GM21390 (cell line): ENCODE measurements around the gene TEX19.

Experiments used
- ATAC-seq: cut with Tn5 transposase; IDR thresholded peaks from one replicate; pipeline ENCODE4 v1.9.1; 2021; ENCODE audit not compliant: unreplicated experiment

Gene TEX19

DNA sequence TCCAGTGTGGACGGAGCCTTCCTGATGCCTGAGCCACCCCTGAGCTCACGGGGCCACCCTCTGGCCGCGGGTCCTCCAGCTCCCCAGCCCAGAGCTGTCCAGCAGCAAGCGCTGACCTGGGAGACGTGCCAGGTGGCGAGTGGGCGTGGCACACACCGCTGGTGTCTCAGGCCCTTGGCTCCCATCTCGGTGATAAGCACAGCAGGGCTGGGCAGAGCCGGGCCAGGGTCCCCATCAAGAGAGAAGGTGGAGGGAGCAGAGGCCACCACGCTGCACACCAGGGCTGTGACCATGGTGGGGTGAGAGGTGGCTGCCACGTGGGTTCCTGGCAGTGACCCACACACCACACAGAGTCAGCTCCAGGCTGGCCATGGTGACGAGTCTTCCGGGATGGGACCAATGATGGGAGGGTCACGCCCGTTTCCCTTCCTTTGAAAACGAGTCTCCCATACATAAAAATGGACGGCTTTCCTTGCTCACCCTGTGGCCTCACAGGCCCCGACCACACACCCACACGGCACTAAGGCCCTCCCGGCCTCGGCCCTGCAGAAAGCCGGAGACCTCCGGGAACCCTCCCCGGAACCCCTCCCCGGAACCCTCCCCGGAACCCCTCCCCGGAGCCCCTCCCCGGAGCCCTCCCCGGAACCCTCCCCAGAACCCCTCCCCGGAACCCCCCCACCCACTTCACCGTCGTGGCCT is 29.3 kb downstream of the TEX19 start:
- no peak for ATAC-seq

DNA sequence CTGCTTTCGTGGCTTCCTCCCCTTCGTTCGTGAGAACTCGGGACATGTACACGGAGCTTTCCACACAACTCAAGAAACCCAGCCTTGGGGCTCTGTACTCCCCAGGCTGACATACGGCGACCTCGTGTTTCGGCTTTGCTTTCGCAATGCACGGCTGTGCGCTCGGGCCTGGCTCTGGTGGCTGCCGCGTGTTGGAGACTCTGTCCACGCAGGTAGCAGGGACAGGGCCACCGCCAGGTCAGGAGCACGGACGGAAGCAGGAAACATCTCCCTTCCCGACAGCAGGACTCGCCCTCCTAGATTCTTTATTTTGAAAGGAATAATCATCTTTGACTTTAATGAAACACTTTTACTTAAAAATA is 29.9 kb downstream of the TEX19 start:
- ATAC-seq = no peak

GRCh38 chr17:82389379-82389778 is 30.3 kb downstream of the TEX19 start:
- no peak for ATAC-seq

- no peak for ATAC-seq
These were observed 31.2 kb downstream of the TEX19 start for GRCh38 chr17:82390015-82390859.

DNA sequence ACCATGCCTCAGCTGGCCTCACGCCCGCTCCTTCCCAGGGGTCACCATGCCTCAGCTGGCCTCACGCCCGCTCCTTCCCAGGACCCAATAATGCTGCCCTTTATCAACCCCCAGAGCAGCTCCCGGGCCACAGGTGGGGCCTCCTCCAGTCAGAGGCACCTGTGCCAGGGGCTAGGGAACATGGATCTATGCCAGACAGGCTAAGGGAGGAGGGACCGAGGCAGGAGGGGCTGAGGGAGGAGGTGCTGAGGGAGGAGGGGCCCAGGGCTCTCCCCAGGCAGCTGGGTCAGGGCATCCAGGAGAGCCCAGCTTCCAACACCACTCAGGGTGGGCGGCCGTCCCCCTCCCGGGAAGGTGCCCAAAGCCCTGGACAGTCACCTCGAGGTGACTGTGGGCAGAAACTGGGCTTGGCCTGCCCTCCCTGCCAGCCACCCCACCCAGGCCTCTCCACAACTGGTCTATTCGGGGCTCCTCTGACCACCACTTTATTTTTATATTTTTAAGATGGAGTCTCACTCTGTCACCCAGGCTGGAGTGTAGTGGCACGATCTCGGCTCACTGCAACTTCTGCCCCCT is 31.9 kb downstream of the TEX19 start:
- ATAC-seq = no peak

DNA sequence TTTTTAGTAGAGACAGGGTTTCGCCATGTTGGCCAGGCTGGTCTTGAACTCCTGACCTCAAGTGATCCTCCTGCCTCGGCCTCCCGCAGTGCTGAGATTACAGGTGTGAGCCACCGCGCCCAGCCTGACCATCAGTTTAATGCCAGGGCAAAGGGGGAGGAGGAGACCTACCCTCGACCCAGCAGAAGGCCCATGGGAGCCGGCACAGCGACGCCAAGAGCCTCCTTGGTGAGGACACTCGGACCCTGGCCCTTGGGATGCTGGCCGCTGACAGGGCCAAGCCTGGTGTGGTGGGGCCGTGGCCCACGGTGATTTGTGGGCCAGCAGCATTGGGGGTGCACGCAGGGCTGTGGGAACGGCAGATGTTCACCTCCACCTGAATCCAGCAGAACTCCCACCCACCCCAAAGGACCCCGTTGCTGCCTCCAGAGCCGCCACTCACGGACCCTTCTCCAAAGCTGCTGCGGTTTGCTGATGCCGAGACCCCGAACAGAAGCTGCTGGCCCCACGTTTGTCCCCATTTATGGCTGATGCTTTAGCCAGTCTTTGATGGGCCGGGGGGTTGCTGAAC is 32.5 kb downstream of the TEX19 start:
- no peak for ATAC-seq

DNA sequence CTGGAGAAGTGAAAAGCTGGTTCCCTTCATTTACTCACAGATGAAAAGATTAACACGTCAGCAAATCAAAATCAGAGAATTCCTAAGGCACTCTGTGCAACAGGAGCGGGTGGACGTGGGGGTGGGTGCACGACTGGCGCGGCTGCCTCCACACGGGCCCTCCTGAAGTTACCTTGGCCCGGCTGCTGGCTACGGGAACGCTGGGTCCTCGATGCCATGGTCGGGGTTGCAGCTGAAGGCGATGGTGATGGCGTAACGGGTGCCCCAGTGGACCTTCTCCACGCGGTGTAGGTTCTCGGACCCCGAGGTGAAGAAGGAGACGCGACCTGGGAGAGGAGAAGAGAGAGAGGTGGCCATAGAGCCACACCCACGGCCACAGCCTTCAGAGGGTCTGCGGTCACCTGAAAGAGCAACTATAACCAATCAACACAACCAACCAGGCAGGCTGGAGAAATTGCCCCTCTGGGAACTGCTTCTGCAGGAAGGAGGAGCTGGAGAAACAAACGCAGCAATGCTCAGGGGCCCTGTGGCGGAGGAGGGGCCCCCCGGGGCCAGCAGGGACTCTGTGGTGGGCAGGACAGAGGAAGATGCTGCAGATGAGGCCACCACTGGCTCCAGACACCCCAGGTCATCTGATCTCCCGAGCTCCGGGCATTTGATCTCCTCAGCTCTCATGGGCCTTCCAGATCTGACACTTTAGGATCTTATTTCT is 33.3 kb downstream of the TEX19 start:
- ATAC-seq = no peak

DNA sequence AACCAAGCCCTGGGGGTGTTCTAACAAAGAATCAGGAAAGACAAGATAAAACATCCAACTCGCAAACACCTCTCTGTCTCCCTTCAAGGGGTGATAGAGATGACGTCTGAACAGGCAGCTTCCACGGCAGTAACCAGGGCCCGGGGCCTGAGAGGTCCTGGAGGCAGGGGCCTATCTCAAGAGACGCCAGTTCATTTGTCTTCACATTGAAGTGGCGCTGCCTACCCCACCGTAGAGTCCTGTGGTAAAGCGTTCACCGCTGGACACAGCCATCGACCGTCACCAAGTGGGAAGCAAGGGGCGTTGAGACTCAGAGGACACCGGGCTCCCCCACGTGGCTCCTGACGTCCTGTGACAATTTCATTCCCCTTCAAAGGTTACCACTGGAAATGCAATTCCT is 33.9 kb downstream of the TEX19 start:
- no peak for ATAC-seq

DNA sequence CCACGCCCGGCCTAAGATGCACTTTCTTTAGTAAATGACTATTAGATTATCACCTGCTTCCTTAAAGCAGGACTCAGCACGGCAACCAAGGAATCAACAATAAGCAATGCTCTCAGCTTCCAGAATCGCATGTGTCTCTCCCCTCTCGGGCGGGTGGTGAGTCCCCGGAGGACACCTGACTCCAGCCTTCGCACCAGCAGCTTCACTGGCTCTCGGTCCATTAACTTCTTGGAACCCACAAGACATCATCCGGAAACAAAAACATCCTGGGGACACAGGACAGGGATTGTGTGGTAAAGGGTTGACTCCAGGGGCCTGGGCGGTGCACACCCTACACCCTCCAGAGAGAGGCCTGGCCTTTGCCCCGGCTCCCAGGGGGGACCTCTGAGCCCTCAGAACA is 35.2 kb downstream of the TEX19 start:
- no peak for ATAC-seq

DNA sequence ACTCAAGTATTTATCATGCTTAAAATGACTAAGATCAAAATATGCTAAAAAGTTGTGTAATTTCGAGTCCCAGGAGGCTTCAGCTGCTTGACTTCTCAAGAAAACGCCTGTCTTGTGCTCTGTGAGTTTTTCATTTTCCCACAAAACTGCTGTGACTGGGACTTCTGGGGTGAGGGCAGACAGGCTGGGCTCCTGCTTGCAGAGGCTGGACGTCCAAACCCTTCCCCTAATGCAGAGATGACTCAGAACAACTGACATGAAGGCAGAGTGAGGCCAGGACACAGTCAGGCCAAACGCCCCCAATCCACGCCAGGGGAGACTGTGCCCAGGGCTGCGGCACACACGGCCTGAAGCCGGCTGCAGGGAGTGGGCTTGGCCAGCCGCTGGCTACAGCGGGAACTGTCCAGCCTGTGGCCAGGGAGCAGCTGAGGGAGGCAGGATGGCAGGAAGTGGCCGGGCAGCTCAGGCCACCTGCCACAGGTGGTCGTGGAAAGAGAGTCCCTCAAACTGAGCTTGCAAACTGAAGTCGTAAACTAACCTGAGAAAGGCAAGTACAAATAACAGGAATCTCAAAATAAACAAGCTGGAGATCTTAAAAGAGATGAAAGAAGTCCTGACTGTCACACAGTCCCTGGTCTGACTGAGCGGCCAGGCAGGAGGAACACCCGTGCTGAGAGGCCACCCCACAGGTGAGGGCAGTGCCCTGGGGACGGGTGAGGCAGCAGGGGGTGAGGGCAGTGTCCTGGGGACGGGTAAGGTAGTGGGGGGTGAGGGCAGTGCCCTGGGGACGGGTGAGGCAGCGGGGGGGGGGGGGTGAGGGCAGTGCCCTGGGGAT is 37.8 kb downstream of the TEX19 start:
- no peak for ATAC-seq

- ATAC-seq = no peak
These were observed 38.6 kb downstream of the TEX19 start for GRCh38 chr17:82397449-82398335.

DNA sequence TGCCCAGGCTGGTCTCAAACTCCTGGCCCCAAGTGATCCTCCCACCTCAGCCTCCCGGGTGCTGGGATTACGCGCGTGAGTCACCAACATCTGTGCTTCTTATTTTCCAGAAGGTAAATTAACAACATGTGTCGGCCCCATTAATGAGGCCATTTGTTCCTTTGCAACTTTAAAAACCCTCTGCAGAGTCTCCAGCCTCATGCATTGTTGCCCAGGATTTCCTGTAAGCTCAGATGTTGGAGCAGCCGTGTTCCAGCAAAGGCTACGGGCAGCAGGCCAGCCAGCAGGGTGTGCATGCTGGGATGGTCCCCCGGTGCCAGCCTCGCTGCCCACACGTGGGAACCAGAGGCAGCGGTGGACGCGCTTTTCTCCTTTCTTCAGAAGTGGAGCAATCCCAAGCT is 40.0 kb downstream of the TEX19 start:
- ATAC-seq = no peak

DNA sequence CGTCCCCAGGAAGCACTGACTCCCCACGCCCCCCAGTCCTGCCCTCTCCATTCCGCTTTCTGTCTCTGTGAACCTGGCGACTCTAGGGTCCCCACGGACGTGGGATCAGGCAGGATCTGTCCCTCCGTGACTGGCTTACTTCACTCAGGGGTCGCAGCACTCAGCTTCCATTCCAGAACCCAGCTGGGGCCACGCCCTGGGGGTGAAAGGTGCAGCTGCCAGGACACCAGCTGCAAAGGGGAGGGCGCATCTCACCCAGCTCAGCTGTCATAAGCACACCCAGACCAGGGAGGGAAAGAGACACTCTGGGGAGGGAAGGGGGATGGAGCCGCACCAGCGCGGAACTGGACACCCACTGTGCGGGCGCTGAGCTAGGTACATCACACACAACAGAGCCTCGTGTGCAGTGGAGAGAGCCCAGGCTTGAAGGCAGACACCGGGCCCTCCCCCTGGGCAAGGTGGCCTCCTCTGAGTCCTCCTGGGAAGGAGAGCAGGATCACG is 40.6 kb downstream of the TEX19 start:
- ATAC-seq = no peak

- ATAC-seq = no peak
These were observed 41.2 kb downstream of the TEX19 start for GRCh38 chr17:82400206-82400605.

- ATAC-seq = peak; percentile 46
These were observed 41.8 kb downstream of the TEX19 start for GRCh38 chr17:82400830-82401229.

GRCh38 chr17:82402865-82403264 is 43.8 kb downstream of the TEX19 start:
- peak; percentile 65 for ATAC-seq

- no peak for ATAC-seq
These were observed 44.9 kb downstream of the TEX19 start for GRCh38 chr17:82403662-82404660.

DNA sequence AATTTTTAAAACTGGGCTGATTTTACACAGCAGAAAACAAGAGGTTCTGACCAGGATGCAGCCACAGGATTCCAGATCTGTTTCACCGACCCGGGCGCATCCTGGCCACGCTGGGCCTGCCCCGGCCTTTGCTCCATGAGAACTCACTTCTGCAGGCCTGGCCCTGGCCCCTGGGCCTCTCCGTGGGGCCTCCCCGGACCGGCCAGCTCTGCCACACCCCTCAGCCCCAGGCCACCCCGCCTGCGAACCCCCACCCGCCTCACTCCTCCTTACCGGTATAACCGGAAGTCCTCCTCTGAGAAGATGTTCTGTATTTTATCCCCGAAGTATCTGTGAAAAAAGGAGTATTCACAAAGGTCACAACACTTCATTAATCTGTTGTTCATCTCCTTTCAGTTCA is 46.0 kb downstream of the TEX19 start:
- ATAC-seq = no peak
